Activated T-helper 1 cell treated with anti-CD3 and anti-CD28 coated beads, Interleukin-12 subunit alpha, Interleukin-12 subunit beta, Interleukin-2, Interleukin-4 antibody, amounts not matched to agents 30 ng/mL and 10 ng/mL and 1 ng/mL, durations not matched to agents 14 hours and 24 hours and 36 hours (primary cell): Measurements from ENCODE around the gene UGT1A4. TPM values are rescaled to one million over a fixed set of nuclear protein-coding genes. Genes with fewer than 3 reads are reported as not detected.

Source experiments
- DNase-seq: peaks from one replicate; pipeline ENCODE4 v3.0.0; 2021; ENCODE audit warnings: low spot score
- H3K27ac Mint-ChIP-seq: one replicate; pipeline ENCODE4 v1.8.0; 2021; ENCODE audit warnings: mild to moderate bottlenecking, mixed read lengths
- H3K27me3 Mint-ChIP-seq: one replicate; pipeline ENCODE4 v1.8.0; 2022; ENCODE audit warnings: mild to moderate bottlenecking, moderate library complexity, mixed read lengths; ENCODE audit not compliant: insufficient read depth
- H3K36me3 Mint-ChIP-seq: one replicate; pipeline ENCODE4 v1.8.0; 2021; ENCODE audit warnings: low read depth, mixed read lengths
- H3K4me1 Mint-ChIP-seq: one replicate; pipeline ENCODE4 v1.8.0; 2021; ENCODE audit warnings: low read depth, mixed read lengths
- H3K4me3 Mint-ChIP-seq: one replicate; pipeline ENCODE4 v1.8.0; 2021; ENCODE audit warnings: mild to moderate bottlenecking, moderate library complexity, mixed read lengths
- H3K9me3 Mint-ChIP-seq: one replicate; pipeline ENCODE4 v1.8.0; 2021; ENCODE audit warnings: mixed read lengths
- intact Hi-C: fragments of 100-400 bp; cut with micrococcal nuclease; formaldehyde crosslinking; loops from one replicate; pipeline ENCODE4 v1.15.1; 2024
- total RNA-seq: library from RNA; stranded (reverse); gene quantifications from 2 replicates; pipeline ENCODE4 v1.2.3, GENCODE V29; 2022

The UGT1A4 gene
- total RNA-seq, 1 donor from 2014 or later = not detected

GRCh38 chr2:233803292-233803911 lies 84.9 kb downstream of the UGT1A4 start:
- no peak for DNase-seq
- Mint-ChIP-seq H3K27me3 (peaks cover 8% of the 10 kb centered on the region), H3K4me3 (no peak overlapping the region), H3K4me1 (no peaks in the 10 kb centered on the region), H3K36me3 (no peaks in the 10 kb centered on the region), H3K9me3 (no peaks in the 10 kb centered on the region), H3K27ac (no peak overlapping the region)
- intact Hi-C loops = no loop called here

- no peaks in the 10 kb centered on the region for H3K4me1 Mint-ChIP-seq
- no peak for DNase-seq
- H3K4me3 Mint-ChIP-seq = no peak overlapping the region
- intact Hi-C loops = no loop called here
- no peak overlapping the region for H3K27ac Mint-ChIP-seq
- H3K27me3 Mint-ChIP-seq = peaks cover 8% of the 10 kb centered on the region
- H3K9me3 Mint-ChIP-seq = no peaks in the 10 kb centered on the region
- H3K36me3 Mint-ChIP-seq = no peaks in the 10 kb centered on the region
These were observed 85.5 kb downstream of the UGT1A4 start for GRCh38 chr2:233803994-233804393.

DNA sequence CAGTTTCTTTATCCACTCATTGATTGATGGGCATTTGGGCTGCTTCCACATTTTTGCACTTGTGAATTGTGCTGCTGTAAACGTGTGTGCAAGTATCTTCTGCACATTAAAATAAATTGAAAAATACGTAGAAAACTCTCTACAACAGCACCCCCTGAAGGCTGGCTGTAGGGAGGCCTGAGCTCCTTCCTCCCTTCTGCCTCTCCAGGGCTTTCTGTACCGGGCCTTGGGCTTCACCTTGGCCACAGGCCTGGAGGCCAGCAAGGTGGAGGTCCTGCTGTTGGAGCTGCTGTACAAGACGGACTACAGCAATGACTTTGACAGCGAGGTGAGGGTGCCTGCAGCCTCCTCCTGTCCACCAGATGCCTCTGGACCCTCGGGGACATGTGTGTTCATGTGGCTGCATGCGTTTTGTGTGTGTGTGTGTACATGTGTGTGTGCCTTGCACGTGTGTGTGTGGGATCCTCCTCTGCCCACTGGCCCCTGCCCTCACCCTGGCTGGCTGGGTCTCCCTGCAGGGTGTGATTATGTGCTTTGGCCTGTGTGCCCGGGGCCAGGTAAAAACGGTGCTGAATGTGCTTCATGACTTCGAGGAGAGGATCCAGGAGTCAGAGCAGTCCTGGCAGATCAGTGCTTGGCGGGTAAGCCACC lies 88.8 kb downstream of the UGT1A4 start:
- intact Hi-C loops = no loop called here
- DNase-seq = no peak
- H3K4me3 Mint-ChIP-seq = no peak overlapping the region
- H3K36me3 Mint-ChIP-seq = no peaks in the 10 kb centered on the region
- peaks cover 4% of the 10 kb centered on the region for H3K27me3 Mint-ChIP-seq
- no peaks in the 10 kb centered on the region for H3K9me3 Mint-ChIP-seq
- H3K4me1 Mint-ChIP-seq = no peaks in the 10 kb centered on the region
- H3K27ac Mint-ChIP-seq = no peak overlapping the region

DNA sequence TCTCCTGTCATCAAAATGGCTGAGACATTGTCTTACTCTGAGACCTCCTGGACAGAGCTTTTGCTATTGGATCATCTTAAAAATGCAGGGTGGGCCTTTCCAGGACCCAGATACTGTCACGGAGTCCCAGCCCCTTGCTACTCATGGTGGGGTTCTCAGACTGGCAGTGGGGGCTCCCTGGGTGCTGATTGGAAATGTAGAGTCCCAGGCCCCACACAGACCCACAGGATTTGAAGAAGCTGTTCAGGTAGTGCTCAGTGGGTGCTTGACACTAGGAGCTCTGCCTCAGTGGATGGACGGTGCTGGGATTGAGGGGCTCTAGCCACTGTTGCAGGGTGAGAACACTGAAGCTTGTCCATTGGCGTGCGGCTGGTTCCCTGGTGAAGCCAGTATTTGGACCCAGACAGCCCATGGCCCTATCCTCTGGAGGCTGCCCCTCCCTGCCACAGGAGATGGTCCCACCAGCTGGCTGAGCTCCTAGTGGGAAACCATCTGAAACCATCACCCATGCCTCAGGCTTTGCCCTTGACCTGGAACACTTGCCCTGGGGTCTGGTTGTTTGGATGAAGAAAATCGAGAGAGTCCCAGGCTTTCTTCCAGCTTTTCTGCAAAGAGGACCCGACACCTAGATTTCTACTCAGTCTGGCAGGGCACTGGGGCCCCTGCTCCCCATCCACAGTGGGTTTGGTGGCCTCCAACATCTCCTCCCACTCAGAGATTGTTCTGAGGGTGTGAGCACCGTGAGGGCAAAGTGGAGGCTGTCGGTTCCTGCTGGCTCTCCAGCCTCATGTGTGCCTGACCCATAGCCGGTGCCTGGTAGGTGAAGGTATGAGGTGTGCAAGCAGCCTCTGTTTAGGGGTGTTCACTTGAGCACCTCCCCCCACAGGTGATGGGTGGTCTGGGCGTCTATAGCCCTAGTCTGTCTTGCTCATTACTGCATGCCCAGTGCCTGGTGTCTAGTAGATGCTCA lies 89.7 kb downstream of the UGT1A4 start:
- Mint-ChIP-seq H3K27ac (no peak overlapping the region), H3K4me1 (no peaks in the 10 kb centered on the region), H3K36me3 (no peaks in the 10 kb centered on the region), H3K27me3 (no peaks in the 10 kb centered on the region), H3K4me3 (no peak overlapping the region), H3K9me3 (no peaks in the 10 kb centered on the region)
- DNase-seq = no peak
- intact Hi-C loops = no loop called here

DNA sequence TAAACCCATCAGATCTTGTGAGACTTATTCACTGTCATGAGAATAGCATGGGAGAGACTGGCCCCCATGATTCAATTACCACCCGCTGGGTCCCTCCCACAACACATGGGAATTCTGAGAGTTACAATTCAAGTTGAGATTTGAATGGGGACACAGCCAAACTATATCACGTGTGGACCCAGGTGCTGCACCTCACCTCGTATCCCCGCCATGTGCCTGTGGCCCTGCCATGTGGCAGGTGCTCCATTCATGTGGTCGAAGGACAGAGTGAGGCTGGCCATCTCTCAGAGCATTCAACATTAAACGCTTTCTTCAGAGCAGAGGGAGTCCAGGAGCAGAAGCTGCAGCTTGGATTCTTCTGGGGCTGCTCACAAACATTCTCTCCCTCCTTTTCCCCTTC lies 91.8 kb downstream of the UGT1A4 start:
- H3K4me3 Mint-ChIP-seq = no peak overlapping the region
- H3K27ac Mint-ChIP-seq = no peak overlapping the region
- H3K27me3 Mint-ChIP-seq = peaks cover 4% of the 10 kb centered on the region
- intact Hi-C loops = no loop called here
- no peaks in the 10 kb centered on the region for H3K9me3 Mint-ChIP-seq
- no peaks in the 10 kb centered on the region for H3K4me1 Mint-ChIP-seq
- H3K36me3 Mint-ChIP-seq = no peaks in the 10 kb centered on the region
- DNase-seq = no peak

DNA sequence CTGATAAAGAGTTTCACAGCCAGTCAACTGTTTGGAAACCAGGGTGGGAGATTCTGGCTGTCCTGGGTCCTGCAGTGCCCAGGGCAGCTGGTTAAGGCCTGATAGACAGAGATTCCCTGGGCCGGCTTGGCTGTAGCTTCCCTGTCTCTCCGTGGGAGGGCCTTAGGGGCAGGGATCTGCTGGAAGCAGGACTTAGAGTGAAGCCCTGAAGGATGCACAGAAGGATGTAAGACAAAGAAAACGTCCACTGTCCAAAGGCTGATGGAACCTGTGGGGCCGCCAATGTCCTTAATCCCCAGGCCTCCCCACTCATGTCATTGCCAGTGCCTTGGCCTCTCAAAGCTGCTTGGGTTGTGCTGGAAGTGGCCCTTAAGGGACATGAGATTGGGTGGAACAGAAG lies 92.6 kb downstream of the UGT1A4 start:
- intact Hi-C loops = no loop called here
- no peaks in the 10 kb centered on the region for H3K9me3 Mint-ChIP-seq
- no peak for DNase-seq

DNA sequence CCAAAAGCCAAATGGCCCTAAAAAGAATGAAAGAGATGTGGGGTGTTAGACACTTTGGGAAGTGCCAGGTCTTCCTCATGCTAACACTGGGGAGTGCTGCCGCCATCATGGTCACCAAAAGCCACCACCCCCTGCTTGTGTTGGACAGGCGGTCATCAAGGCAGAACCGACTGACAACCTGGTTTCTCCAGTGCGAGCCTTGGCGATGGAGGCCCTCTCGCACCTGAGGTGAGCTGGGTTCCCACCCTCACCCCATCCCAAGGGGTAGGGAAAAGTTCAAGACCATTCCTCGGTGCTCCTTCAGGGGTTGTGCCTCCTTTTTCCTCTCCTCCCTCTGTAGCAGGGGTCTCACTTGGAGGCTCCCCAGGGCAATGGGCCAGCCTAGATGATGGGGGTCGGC lies 93.2 kb downstream of the UGT1A4 start:
- H3K27me3 Mint-ChIP-seq = peaks cover 10% of the 10 kb centered on the region
- H3K4me1 Mint-ChIP-seq = no peaks in the 10 kb centered on the region
- intact Hi-C loops = no loop called here
- H3K4me3 Mint-ChIP-seq = no peak overlapping the region
- no peaks in the 10 kb centered on the region for H3K36me3 Mint-ChIP-seq
- no peak overlapping the region for H3K27ac Mint-ChIP-seq
- H3K9me3 Mint-ChIP-seq = no peaks in the 10 kb centered on the region
- DNase-seq = no peak

More for the DNA sequence above, 92.6 kb downstream of the UGT1A4 start:
- Mint-ChIP-seq H3K4me1 (no peaks in the 10 kb centered on the region), H3K36me3 (no peaks in the 10 kb centered on the region), H3K4me3 (no peak overlapping the region), H3K27me3 (peaks cover 10% of the 10 kb centered on the region), H3K27ac (no peak overlapping the region)

- H3K4me1 Mint-ChIP-seq = no peaks in the 10 kb centered on the region
- intact Hi-C loops = no loop called here
- H3K4me3 Mint-ChIP-seq = no peak overlapping the region
- H3K27ac Mint-ChIP-seq = no peak overlapping the region
- peaks cover 10% of the 10 kb centered on the region for H3K27me3 Mint-ChIP-seq
- no peak for DNase-seq
- no peaks in the 10 kb centered on the region for H3K36me3 Mint-ChIP-seq
- H3K9me3 Mint-ChIP-seq = no peaks in the 10 kb centered on the region
These were observed 94.9 kb downstream of the UGT1A4 start for GRCh38 chr2:233813236-233814055.

GRCh38 chr2:233814056-233814835 lies 95.7 kb downstream of the UGT1A4 start:
- Mint-ChIP-seq H3K4me3 (no peak overlapping the region), H3K27ac (no peak overlapping the region), H3K36me3 (no peaks in the 10 kb centered on the region), H3K27me3 (peaks cover 10% of the 10 kb centered on the region), H3K4me1 (no peaks in the 10 kb centered on the region), H3K9me3 (no peaks in the 10 kb centered on the region)
- no peak for DNase-seq
- intact Hi-C loops = no loop called here

- H3K9me3 Mint-ChIP-seq = no peaks in the 10 kb centered on the region
- no peak overlapping the region for H3K27ac Mint-ChIP-seq
- no peaks in the 10 kb centered on the region for H3K4me1 Mint-ChIP-seq
- H3K36me3 Mint-ChIP-seq = no peaks in the 10 kb centered on the region
- no peak for DNase-seq
- no peak overlapping the region for H3K4me3 Mint-ChIP-seq
- intact Hi-C loops = no loop called here
- peaks cover 10% of the 10 kb centered on the region for H3K27me3 Mint-ChIP-seq
These were observed 97.3 kb downstream of the UGT1A4 start for GRCh38 chr2:233815861-233816260.

DNA sequence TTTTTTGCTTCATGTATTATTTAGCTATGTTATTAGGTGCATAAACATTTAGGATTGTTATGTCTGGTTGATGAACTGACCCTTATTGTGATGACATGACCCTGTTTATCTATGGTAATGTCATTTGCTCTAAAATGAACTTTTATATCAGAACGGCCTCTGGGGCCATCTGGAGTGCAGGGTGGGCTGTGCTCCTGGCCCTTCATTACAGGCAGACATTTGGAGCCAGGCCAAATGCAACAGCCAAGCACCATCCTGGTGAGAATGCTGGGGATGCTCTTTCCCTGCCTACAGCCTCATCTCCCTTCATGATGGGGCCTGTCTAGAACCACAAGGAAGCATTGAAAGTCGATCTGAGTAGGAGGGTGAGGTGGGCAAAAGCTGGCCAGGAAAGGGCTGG lies 97.8 kb downstream of the UGT1A4 start:
- Mint-ChIP-seq H3K4me1 (no peaks in the 10 kb centered on the region), H3K36me3 (no peaks in the 10 kb centered on the region), H3K27me3 (peaks cover 10% of the 10 kb centered on the region), H3K27ac (no peak overlapping the region), H3K9me3 (no peaks in the 10 kb centered on the region), H3K4me3 (no peak overlapping the region)
- DNase-seq = no peak
- intact Hi-C loops = no loop called here

GRCh38 chr2:233816771-233817170 lies 98.2 kb downstream of the UGT1A4 start:
- no peak overlapping the region for H3K4me3 Mint-ChIP-seq
- DNase-seq = no peak
- no peaks in the 10 kb centered on the region for H3K9me3 Mint-ChIP-seq
- no peak overlapping the region for H3K27ac Mint-ChIP-seq
- intact Hi-C loops = no loop called here
- H3K27me3 Mint-ChIP-seq = peaks cover 10% of the 10 kb centered on the region
- no peaks in the 10 kb centered on the region for H3K4me1 Mint-ChIP-seq
- no peaks in the 10 kb centered on the region for H3K36me3 Mint-ChIP-seq
